Measurements from ENCODE around the gene MRPS23. TPM values are rescaled to one million over a fixed set of nuclear protein-coding genes. Genes with fewer than 3 reads are reported as not detected.

Gene MRPS23
- total RNA-seq, 1 experiment from 2014 or later: 133 TPM

GRCh38 chr17:57879437-57880085, 29.7 kb upstream of the MRPS23 start:
- DNase-seq (ENCODE audit: low read depth): peak; percentile 69

- no peak for DNase-seq (ENCODE audit: low read depth)
Measured at GRCh38 chr17:57877803-57878377, 28.0 kb upstream of the MRPS23 start.

GRCh38 chr17:57876866-57877237, 27.0 kb upstream of the MRPS23 start:
- no peak for DNase-seq (ENCODE audit: low read depth)

GRCh38 chr17:57876023-57876865, 26.4 kb upstream of the MRPS23 start:
- DNase-seq (ENCODE audit: low read depth): no peak

GRCh38 chr17:57875290-57876022, 25.6 kb upstream of the MRPS23 start:
- DNase-seq (ENCODE audit: low read depth): peak; percentile 99

GRCh38 chr17:57874434-57875289, 24.8 kb upstream of the MRPS23 start:
- DNase-seq (ENCODE audit: low read depth): peak; percentile 96

GRCh38 chr17:57874058-57874419, 24.2 kb upstream of the MRPS23 start:
- no peak for DNase-seq (ENCODE audit: low read depth)

DNA sequence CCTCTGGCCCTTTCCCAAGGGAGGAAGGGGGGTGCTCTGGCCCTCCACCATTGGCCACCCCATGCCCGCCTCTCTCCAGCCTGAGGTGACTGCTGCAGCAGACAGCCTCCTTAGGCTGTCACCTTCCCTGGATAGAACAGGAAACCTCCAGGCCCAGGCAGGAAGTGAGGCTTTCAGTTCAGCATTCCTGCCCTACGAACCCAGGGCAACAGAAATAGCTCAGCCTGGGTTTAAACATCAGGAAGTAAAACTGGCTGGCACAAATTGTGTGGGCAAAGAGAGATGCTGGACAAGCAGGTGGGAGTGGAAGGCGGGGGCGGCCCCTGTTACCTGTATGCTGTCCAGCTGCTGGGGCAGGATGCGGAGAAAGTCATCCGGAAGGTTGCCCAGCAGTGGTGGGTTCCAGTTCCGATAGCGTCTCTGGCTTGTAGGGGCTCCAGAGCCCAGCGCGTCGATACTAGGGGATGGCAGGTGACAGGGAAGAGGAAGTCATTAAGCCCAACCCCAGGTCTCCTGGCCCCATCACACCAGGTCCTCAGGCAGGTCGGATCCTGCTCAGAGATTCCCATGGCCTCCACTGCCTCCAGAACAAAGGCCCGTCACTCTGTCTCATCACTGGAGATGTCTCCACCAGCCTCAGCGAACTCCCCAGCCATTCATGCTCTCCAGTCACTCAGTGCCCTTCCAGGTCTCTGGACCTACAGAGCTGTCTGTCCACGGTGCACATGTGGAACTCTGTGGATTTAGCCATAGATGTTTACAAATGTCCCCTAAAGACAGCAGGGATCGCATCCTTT, 23.6 kb upstream of the MRPS23 start:
- DNase-seq (ENCODE audit: low read depth): peak; percentile 59

DNA sequence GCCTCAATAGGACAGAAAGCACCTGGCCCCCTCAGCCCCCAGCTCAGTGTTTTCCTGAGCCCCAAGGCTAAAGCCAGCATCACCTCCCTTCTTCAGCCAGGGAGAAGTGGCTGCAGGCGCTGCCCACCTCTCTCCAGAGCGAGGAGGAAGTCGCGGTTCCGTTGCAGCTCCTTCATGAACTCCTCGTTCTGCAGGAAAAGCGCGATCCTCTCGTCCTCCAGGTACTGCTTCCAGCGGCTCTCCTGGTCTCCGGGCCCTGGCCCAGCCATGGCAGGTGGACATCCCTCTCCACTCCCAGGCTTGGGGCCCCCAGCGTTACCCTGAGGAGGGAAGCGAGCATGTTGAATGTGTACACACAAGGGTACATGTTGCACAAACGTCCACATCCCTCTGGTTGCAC, 22.7 kb upstream of the MRPS23 start:
- no peak for DNase-seq (ENCODE audit: low read depth)

- DNase-seq (ENCODE audit: low read depth): no peak
Measured at GRCh38 chr17:57871863-57872262, 22.0 kb upstream of the MRPS23 start.

- no peak for DNase-seq (ENCODE audit: low read depth)
Measured at GRCh38 chr17:57871155-57871554, 21.3 kb upstream of the MRPS23 start.

DNA sequence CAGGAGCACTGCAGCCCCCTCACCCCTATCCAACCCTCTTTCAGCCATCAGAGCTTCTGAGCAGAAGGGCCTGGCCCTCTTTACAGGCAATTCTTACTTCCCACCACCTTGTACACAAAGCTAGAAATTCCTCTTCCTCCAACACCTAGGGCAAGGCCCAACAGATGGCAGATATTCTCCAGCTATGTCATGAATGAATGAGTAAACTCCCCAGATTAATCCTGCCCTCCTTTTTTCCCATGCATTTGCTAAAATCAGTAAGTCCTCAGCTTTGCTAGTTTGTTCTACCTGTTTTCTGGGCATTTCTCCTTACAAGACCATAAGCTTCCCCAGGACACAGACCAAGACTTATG, 20.4 kb upstream of the MRPS23 start:
- DNase-seq (ENCODE audit: low read depth): no peak

GRCh38 chr17:57869617-57870282, 19.9 kb upstream of the MRPS23 start:
- peak; percentile 89 for DNase-seq (ENCODE audit: low read depth)

GRCh38 chr17:57868910-57869616, 19.2 kb upstream of the MRPS23 start:
- no peak for DNase-seq (ENCODE audit: low read depth)

GRCh38 chr17:57868007-57868909, 18.4 kb upstream of the MRPS23 start:
- peak; percentile 97 for DNase-seq (ENCODE audit: low read depth)

DNA sequence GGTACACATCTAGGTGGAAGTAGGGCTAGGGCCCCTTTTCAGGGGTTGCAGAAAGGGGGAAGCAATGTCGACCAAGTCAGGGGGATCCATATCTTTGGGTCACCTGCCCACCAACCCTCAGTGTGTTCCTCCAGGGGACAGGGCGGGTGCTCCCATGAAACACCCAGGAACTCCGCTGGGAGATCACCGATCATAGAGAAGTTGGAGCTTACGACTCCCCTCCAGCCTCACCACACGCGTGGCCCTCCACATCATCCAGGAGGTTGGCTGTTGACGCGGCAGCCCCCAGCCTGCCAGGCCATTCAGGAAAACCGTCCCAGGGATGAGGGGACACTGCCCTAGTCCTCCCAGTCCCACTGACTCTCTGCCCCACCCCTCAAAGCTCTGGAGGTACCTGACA, 17.3 kb upstream of the MRPS23 start:
- DNase-seq (ENCODE audit: low read depth): no peak

DNA sequence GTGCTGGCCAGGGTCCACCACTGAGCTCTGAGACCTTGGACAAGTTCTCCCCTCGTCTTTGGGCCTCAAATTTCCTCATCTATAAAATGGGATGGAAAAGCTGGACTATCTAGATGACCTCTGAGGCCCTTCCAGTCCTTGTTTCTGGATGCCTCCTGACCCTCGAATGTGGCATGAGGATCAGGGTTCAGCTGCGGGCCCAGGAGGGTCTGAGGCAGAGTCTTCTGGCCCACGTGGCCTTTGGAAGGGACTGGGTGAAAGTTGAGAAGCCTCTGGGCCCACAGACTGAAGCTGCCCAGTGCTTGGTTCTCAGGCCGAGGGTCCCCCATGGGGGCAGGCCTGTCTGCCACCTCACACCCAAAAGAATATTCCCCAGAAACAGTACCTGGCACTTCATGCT, 16.9 kb upstream of the MRPS23 start:
- DNase-seq (ENCODE audit: low read depth): no peak

DNA sequence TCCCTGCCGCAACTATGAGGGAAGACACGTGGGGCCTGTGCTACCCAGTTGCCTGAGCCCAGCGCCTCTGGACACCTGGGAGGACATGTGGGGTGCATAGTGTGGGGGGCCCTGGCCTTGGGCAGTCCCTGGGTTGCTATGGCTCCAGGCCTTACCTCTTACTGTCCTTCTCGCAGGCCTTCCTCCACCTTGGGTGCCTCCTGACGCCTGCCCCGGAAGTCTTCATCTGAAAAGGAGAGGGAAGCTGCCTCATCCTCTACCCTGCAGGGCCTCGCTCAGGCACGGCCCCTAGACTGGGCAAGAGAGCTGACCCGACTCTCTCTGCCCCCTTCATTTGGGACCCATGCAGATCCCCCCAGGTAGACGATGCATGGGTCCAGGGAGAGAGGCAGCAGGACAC, 16.5 kb upstream of the MRPS23 start:
- DNase-seq (ENCODE audit: low read depth): no peak

All from HT1080 (cell line).